Measurements from ENCODE around the gene TMTC3.
"Not testable (repeated sequence)": the region's sequence is repeated elsewhere in the genome, so short reads cannot be mapped to it uniquely, and the experiment has no call there.

DNA sequence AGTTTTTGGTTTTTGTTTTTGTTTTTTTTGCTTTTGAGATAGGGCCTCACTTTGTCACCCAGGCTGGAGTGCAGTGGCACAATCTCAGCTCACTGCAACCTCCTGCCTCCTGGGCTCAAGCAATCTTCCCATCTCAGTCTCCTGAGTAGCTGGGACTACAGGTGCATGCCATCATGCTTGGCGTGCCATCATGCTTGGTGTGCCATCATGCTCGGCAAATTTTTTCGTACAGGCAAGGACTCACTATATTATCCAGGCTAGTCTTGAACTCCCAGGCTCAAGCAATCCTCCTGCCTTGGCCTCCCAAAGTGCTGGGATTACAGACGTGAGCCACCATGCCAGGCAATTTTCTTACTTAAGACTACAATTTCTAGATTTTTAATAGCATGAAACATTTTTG is 2.4 kb upstream of the TMTC3 start:
- not testable (repeated sequence) for TF ChIP-seq ZNF654 (tag by site-specific recombination; IDR thresholded peaks at IDR 0.05; ENCODE audit: low read depth); ZNF274 (IDR thresholded peaks at IDR 0.05; ENCODE audit: low read length); ZNF274 (tag by site-specific recombination; IDR thresholded peaks at IDR 0.05; ENCODE audit: borderline replicate concordance); RBAK (tag by site-specific recombination; IDR thresholded peaks at IDR 0.05); ZNF548 (tag by site-specific recombination; IDR thresholded peaks at IDR 0.05); ZNF155 (tag by site-specific recombination; IDR thresholded peaks at IDR 0.05); BCL11A (tag by site-specific recombination; IDR thresholded peaks at IDR 0.05; ENCODE audit: low read depth); ZNF121 (tag by site-specific recombination; IDR thresholded peaks at IDR 0.05); YY1 (tag by site-specific recombination; IDR thresholded peaks at IDR 0.05); MZF1 (tag by site-specific recombination; IDR thresholded peaks at IDR 0.05; ENCODE audit: borderline replicate concordance); ZNF184 (tag by site-specific recombination; IDR thresholded peaks at IDR 0.05)
- TF ChIP-seq, protein P1, sequence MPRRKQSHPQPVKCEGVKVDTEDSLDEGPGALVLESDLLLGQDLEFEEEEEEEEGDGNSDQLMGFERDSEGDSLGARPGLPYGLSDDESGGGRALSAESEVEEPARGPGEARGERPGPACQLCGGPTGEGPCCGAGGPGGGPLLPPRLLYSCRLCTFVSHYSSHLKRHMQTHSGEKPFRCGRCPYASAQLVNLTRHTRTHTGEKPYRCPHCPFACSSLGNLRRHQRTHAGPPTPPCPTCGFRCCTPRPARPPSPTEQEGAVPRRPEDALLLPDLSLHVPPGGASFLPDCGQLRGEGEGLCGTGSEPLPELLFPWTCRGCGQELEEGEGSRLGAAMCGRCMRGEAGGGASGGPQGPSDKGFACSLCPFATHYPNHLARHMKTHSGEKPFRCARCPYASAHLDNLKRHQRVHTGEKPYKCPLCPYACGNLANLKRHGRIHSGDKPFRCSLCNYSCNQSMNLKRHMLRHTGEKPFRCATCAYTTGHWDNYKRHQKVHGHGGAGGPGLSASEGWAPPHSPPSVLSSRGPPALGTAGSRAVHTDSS (tag by site-specific recombination; IDR thresholded peaks at IDR 0.05): not testable (repeated sequence)
- TF ChIP-seq, protein P2, sequence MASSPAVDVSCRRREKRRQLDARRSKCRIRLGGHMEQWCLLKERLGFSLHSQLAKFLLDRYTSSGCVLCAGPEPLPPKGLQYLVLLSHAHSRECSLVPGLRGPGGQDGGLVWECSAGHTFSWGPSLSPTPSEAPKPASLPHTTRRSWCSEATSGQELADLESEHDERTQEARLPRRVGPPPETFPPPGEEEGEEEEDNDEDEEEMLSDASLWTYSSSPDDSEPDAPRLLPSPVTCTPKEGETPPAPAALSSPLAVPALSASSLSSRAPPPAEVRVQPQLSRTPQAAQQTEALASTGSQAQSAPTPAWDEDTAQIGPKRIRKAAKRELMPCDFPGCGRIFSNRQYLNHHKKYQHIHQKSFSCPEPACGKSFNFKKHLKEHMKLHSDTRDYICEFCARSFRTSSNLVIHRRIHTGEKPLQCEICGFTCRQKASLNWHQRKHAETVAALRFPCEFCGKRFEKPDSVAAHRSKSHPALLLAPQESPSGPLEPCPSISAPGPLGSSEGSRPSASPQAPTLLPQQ (tag by site-specific recombination; IDR thresholded peaks at IDR 0.05): not testable (repeated sequence)
- TF ChIP-seq, protein P3, sequence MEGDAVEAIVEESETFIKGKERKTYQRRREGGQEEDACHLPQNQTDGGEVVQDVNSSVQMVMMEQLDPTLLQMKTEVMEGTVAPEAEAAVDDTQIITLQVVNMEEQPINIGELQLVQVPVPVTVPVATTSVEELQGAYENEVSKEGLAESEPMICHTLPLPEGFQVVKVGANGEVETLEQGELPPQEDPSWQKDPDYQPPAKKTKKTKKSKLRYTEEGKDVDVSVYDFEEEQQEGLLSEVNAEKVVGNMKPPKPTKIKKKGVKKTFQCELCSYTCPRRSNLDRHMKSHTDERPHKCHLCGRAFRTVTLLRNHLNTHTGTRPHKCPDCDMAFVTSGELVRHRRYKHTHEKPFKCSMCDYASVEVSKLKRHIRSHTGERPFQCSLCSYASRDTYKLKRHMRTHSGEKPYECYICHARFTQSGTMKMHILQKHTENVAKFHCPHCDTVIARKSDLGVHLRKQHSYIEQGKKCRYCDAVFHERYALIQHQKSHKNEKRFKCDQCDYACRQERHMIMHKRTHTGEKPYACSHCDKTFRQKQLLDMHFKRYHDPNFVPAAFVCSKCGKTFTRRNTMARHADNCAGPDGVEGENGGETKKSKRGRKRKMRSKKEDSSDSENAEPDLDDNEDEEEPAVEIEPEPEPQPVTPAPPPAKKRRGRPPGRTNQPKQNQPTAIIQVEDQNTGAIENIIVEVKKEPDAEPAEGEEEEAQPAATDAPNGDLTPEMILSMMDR (tag by site-specific recombination; IDR thresholded peaks at IDR 0.05): not testable (repeated sequence)
- TF ChIP-seq, protein P4, sequence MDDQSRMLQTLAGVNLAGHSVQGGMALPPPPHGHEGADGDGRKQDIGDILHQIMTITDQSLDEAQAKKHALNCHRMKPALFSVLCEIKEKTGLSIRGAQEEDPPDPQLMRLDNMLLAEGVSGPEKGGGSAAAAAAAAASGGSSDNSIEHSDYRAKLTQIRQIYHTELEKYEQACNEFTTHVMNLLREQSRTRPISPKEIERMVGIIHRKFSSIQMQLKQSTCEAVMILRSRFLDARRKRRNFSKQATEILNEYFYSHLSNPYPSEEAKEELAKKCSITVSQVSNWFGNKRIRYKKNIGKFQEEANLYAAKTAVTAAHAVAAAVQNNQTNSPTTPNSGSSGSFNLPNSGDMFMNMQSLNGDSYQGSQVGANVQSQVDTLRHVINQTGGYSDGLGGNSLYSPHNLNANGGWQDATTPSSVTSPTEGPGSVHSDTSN (CRISPR knock-in tag; IDR thresholded peaks at IDR 0.05): not testable (repeated sequence)
